KG1 (cell line): ENCODE results near the gene KDM7A.
"Not testable (repeated sequence)": the region's sequence is repeated elsewhere in the genome, so short reads cannot be mapped to it uniquely, and the experiment has no call there.

Experiments
- DNase-seq: peaks from one replicate; lab custom pipeline; 2025; lab: John Stamatoyannopoulos, UW

The KDM7A gene

DNA sequence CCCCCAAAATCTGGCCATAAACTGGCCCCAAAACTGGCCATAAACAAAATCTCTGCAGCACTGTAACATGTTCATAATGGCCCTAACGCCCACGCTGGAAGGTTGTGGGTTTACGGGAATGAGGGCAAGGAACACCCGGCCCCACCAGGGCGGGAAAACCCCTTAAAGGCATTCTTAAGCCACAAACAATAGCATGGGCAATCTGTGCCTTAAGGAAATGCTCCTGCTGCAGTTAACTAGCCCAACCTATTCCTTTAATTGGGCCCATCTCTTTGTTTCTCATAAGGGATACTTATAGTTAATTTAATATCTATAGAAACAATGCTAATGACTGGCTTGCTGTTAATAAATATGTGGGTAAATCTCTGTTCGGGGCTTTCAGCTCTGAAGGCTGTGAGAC is 26.2 kb upstream of the KDM7A start:
- not testable (repeated sequence) for DNase-seq

- DNase-seq: no peak
These were observed 24.6 kb upstream of the KDM7A start for GRCh38 chr7:140201393-140201792.

DNA sequence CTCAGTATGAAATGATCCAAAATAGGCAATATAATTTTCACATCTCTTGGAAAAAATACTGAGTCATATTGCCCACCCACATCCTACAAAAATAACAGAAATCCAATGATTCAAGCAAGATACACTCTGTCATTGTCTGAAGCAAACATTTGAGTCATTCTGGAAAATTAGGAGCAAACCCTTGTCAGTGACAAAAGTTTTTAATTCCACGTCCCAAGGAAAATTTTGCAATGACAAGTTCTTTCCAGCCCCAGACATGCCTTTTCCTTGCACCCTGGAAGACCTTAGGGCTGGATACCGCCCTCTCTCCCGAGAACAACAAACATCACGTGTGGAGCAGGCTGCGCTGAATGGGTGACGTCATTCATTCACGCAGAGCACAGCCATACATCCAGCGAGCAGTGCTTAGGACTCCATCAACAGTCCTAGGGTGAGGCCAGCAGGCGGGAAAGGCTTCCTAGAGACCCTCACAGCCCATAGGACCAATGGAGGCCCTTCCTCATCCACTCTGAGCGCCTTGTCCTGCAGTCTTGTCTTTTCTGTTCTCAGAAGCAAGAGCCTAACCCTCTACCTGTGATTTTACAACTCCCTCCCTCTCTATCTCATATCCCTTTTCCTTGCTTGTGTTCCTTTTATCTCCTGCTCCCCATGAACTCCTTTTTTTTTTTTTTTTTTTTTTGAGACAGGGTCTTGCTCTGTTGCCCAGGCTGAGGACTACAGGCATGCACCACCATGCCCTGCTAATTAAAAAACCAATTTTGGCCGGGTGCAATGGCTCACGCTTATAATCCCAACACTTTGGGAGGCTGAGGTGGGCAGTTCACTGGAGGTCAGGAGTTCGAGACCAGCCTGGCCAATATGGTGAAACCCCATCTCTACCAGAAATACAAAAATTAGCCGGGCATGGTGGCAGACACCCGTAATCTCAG is 23.5 kb upstream of the KDM7A start:
- no peak for DNase-seq

GRCh38 chr7:140197938-140198337 is 21.2 kb upstream of the KDM7A start:
- no peak for DNase-seq

DNA sequence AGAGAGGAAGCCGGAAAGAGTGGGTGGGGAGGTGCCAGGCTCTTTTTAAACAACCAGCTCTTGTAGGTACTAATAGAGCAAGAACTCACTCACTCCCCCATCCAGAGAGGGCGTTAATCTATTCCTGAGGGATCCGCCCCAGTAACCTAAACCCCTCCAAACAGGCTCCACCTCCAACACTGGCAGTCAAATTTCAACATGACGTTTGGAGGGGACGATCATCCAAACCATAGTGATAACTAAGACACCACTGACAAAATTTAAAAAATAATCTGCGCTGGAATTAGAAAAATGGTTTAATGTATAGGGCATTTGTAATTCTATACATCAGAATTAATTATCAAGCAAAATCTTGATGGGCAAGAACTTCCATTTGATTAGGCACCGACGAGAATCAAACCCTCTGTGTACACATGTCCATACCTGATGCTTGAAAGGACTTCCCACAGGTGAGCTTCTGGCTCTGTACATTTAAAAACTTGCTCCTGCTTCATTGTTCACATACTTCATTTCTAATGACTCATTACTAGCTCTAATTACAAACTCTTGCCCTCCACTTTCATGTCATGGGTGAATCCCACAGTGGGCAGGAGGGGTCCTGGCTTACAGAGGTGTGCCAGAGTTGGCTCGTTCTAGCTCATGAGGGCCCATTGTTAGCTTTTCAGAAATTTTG is 20.6 kb upstream of the KDM7A start:
- no peak for DNase-seq

DNA sequence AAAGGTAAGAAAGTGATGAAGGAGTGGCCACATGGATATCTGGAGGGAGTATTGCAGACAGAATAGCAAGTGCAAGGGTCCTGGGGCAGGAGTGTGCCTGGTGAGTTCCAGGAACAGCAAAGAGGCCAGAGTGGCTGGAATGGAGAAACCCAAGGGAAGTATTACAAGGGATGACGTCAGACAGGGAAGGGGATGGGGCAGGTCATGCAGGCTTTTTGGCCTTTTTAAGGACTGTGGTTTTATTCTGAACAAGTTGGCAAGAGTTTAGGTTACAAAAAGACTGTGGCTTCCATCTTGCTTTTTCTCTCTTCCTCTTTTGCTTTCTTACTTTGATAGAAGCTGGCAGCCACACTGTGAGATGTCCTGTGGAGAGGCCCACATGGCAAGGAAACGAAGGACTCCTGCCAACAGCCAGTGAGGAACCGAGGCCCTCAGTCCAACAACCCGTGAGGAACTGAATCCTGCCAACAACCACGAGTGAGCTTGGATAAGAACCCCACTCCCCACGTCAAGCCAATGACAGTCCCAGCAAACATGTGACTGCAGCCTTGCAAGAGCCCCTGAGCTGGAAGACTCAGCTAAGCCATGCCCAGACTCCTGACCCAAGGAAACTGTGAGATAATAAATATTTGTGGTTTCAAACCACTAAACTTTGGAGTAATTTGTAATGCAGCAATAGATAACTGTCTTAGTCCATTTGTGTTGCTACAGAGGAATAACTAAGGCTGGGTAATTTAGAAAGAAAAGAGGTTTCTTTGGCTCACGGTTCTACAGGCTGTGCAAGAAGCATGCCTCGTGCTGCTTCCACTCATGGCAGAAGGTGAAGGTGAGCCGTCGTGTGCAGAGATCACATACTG is 19.8 kb upstream of the KDM7A start:
- DNase-seq: no peak

- DNase-seq: no peak
These were observed 19.1 kb upstream of the KDM7A start for GRCh38 chr7:140195859-140196258.

- DNase-seq: no peak
These were observed 15.8 kb upstream of the KDM7A start for GRCh38 chr7:140192620-140193019.

- DNase-seq: no peak
These were observed 15.4 kb upstream of the KDM7A start for GRCh38 chr7:140192176-140192575.

DNA sequence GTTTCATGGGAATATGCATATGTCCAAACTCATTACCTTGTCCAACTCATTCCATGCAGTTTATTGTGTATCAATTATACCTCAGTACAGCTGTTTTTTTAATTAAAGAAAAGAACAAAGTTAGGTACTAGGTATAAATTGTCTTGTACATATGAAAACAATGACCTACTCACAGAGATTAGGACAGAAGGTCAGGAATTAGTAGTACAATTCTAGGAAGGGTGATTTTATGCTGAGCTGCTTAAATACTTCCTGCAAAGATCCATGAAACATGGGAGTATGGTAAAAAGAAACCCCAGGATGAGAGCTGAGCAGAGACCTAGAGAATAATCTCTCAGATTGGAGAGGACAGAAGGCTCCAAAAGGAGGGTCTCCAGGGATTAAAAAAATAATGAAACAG is 13.8 kb upstream of the KDM7A start:
- DNase-seq: no peak

- DNase-seq: no peak
These were observed 13.1 kb upstream of the KDM7A start for GRCh38 chr7:140189917-140190316.

GRCh38 chr7:140182917-140183316 is 6.1 kb upstream of the KDM7A start:
- DNase-seq: no peak

DNA sequence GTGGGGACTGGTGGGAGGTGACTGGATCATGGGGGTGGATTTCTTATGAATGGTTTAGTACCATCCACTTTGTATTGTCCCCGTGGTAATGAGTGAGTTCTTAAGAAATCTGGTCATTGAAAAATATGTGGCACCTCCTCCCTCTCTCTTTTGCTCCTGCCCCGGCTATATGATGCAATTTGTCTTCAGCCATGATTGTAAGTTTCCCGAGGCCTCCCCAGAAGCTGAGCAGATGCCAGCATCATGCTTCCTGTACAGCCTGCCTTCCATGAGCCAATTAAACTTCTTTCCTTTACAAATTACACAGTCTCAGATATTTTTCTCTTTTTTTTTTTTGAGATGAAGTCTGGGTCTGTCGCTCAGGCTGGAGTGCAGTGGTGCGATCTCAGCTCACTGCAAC is 2.6 kb upstream of the KDM7A start:
- no peak for DNase-seq

GRCh38 chr7:140176122-140176701 is 571 bp downstream of the KDM7A start:
- no peak for DNase-seq

GRCh38 chr7:140175221-140176121 is 1.3 kb downstream of the KDM7A start:
- DNase-seq: peak; percentile 16

GRCh38 chr7:140174217-140174616 is 2.6 kb downstream of the KDM7A start:
- no peak for DNase-seq

GRCh38 chr7:140170375-140170774 is 6.4 kb downstream of the KDM7A start:
- DNase-seq: no peak

DNA sequence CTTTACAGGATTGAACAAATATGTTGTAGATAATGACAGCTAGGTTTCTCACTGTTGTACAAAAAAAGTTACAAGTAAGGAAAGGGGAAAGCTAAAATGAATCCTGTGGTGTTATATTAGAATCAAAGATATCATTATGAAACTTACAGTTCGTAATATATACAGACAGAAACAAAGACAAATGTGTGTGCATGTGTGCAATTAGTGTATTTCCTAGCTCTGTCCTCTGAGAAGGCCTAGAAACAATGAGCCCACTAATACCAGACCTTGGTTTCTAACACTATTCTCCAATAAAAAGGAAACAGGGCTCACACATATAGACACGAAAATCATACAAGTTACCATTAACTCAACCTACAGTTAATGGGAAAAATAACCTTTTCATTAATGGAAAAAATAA is 8.0 kb downstream of the KDM7A start:
- no peak for DNase-seq

GRCh38 chr7:140165422-140165821 is 11.4 kb downstream of the KDM7A start:
- no peak for DNase-seq

DNA sequence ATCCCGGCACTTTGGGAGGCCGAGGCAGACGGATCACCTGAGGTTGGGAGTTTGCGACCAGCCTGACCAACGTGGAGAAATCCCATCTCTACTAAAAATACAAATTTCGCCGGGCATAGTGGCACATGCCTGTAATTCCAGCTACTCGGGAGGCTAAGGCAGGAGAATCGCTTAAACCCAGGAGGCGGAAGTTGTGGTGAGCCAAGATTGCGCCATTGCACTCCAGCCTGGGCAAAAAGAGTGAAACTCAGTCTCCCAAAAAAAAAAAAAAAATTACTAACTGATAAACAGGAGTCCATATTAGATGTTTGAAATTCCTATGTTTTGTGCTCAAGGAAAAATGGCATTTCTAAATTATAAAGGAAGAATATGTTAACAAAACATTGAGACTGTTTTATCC is 14.7 kb downstream of the KDM7A start:
- DNase-seq: not testable (repeated sequence)

GRCh38 chr7:140161047-140161446 is 15.7 kb downstream of the KDM7A start:
- no peak for DNase-seq
